Duodenal mucosa (tissue), 2 donors: ENCODE measurements around the gene ZCCHC14.
"Not testable (repeated sequence)": the region's sequence is repeated elsewhere in the genome, so short reads cannot be mapped to it uniquely, and the experiment has no call there.

Experiments used
- H3K27ac ChIP-seq: one replicate; pipeline ENCODE4 v1.7.0; 2013; ENCODE audit warnings: low read depth, low read length
- H3K27me3 ChIP-seq, 2 donors: one replicate each; pipeline ENCODE4 v1.7.0; 2013; ENCODE audit warnings: low read length in 2 of 2, control low read depth in 1 of 2; ENCODE audit not compliant: insufficient read depth in 2 of 2, control insufficient read depth in 1 of 2
- H3K36me3 ChIP-seq, 2 donors: one replicate each; pipeline ENCODE4 v1.7.0; 2013; ENCODE audit warnings: low read length in 2 of 2, control low read depth in 1 of 2; ENCODE audit not compliant: insufficient read depth in 2 of 2, control insufficient read depth in 1 of 2
- H3K4me1 ChIP-seq, 2 donors: one replicate each; pipeline ENCODE4 v1.7.0; 2013; ENCODE audit warnings: low read length in 2 of 2, control low read depth in 1 of 2; ENCODE audit not compliant: insufficient read depth in 2 of 2, control insufficient read depth in 1 of 2
- H3K4me3 ChIP-seq, 2 donors: one replicate each; pipeline ENCODE4 v1.7.0; 2013; ENCODE audit warnings: low read length in 2 of 2, low read depth in 1 of 2
- H3K9ac ChIP-seq, 2 donors: one replicate each; pipeline ENCODE4 v1.7.0; 2013; ENCODE audit warnings: low read length in 2 of 2, low read depth in 1 of 2
- H3K9me3 ChIP-seq, 2 donors: one replicate each; pipeline ENCODE4 v1.7.0; 2013; ENCODE audit warnings: low read length in 2 of 2, control low read depth in 1 of 2; ENCODE audit not compliant: control insufficient read depth in 1 of 2

ZCCHC14 gene

DNA sequence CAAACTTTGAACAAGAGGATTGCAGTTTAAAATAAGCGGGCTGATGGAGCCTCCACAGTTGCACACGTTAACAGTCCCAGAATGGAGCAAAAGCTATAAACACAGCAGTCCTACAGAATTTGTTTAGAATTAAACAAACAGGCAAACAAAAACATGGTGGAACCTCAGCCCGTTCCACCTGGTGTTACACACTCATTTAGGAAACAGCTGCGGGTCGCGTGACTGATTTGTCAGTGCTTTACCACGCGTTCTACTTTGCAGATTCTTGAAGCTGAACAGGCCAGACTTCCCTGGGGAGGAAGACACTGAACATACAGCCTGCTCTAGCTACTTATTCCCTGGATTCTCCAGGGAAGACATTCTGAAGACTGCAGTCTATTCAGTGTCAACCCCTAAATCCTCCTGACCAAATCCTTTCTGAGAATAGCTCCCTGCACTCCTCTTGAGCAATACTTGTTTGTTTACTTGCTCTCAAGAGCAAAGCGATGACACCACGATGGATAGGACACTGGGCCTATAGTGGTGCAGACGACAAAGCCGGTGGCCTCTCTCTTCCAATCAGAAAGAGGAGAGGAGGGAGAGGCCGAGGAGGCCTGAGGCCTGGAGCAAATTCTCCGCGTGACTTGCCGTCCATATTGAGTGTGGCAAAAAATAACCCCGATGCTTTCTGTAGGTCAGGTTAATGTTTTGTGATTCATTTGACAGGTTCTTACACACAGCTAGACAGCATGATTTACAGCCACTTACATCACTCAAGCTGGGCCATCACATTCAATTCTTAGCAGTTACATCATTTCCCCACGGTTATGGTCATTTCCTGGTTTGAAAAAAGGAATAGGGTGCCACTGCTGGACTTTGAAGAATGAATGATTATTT lies 104.6 kb downstream of the ZCCHC14 start:
- H3K4me1 ChIP-seq, result peaks cover 19 to 31% of the 10 kb centered on the region in 2 donors
- H3K9me3 ChIP-seq, result no peaks in the 10 kb centered on the region
- peak overlapping the region; percentile 87 for H3K27ac ChIP-seq
- peak overlapping the region; percentile 67 to 79 for H3K9ac ChIP-seq
- H3K4me3 ChIP-seq, result peak overlapping the region; percentile 37 to 42
- H3K27me3 ChIP-seq, result no peaks in the 10 kb centered on the region
- H3K36me3 ChIP-seq, result no peaks in the 10 kb centered on the region

DNA sequence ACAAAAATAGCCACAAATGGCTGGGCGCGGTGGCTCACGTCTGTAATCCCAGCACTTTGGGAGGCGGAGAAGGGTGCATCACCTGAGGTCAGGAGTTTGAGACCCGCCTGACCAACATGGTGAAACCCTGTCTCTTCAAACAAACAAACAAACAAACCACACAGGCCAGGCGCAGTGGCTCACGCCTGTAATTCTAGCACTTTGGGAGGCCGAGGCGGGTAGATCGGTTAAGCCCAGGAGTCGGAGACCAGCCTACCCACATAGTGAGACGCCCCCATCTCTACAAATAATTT lies 108.0 kb downstream of the ZCCHC14 start:
- peak overlapping the region in 1 of 2 donors; percentile 86 for H3K4me3 ChIP-seq
- H3K9ac ChIP-seq, result peak overlapping the region; percentile 71 to 75
- H3K9me3 ChIP-seq, H3K36me3 ChIP-seq, H3K27me3 ChIP-seq, H3K27ac ChIP-seq: not testable (repeated sequence)
- H3K4me1 ChIP-seq, result peaks cover 40 to 48% of the 10 kb centered on the region in 2 donors

- no peaks in the 10 kb centered on the region for H3K9me3 ChIP-seq
- peak overlapping the region; percentile 71 to 75 for H3K9ac ChIP-seq
- H3K4me1 ChIP-seq, result peaks cover 43 to 48% of the 10 kb centered on the region in 2 donors
- H3K27ac ChIP-seq, result peak overlapping the region; percentile 88
- no peaks in the 10 kb centered on the region for H3K27me3 ChIP-seq
- H3K36me3 ChIP-seq, result no peaks in the 10 kb centered on the region
- peak overlapping the region; percentile 71 to 86 for H3K4me3 ChIP-seq
These were observed 108.5 kb downstream of the ZCCHC14 start for GRCh38 chr16:87384162-87384874.

DNA sequence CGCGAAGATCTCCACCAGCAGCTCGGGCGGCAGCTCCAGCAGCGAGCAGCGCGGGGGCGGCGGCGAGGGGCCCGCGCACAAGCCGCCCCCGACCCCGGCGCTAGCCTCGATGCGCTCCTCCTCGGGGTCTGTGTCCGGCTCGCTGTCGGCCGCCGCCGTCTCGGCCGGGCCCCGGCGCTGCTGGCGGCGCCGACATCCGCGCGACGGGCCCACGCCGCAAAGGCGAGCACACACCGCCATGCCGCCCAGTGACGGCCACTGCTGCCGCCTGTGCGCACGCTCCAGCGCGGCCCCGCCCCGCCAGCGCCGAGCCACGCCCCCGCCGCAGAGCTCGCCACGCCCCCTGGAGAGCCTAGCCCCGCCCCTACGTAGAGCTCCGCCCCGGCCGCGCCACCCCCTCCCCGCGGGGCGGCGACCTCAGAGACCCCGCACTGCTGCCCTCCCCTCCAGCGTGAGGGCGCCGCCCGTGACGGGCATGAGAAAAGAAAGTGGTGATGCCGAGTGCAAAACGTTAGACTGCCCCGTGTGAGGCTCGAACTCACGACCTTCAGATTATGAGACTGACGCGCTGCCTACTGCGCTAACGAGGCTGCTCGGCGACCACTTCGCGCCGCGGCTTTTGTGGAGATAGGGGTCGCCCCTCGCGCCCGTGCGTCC lies 109.2 kb downstream of the ZCCHC14 start, which contains the start of gene FBXO31:
Gene FBXO31 (minus strand): TSS at position 272 of the 657 bp plus-strand sequence. CDS start 32 bp downstream, at position 240.
- peak within 1 kb of the TSS; percentile 88 for H3K27ac ChIP-seq
- peak within 1 kb of the TSS; percentile 75 to 80 for H3K9ac ChIP-seq
- peak within 1 kb of the TSS; percentile 71 to 86 for H3K4me3 ChIP-seq
- H3K36me3 ChIP-seq, result no peaks in the 10 kb centered on the region
- peaks cover 40 to 48% of the 10 kb centered on the region in 2 donors for H3K4me1 ChIP-seq
- H3K27me3 ChIP-seq, result no peaks in the 10 kb centered on the region
- no peaks in the 10 kb centered on the region for H3K9me3 ChIP-seq

DNA sequence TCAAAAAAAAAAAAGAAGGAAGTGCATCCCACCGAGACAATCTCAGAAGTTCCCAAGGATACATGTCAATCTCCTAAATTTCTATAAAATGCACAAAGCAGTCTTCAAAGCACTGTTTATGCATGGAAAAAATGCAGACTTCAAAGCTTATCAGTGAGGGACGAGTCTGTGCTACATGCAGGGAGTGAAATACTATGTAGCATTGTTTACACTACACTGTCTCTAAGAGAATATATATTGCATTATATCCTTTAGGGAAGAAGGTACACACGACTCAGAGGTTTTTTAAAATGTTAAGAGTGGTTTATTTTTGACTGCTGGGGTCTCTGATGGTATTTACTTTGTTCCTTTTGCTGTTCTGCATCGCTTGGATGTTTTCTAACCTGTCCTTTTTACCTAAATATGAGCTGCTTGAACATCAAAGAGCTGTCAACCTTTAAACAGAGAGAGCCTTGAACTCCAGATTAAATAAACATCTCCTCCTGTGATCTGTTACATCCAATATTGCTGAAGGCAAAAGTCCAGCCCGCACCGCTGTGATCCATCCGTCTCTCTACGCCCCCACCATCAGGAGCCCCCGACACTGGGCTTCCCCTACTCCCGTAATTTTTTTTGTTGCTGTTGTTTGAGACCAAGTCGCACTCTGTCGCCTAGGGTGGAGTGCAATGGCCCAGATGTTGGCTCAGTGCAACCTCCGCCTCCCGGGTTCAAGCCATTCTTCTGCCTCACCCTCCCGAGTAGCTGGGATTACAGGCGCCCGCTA lies 110.6 kb downstream of the ZCCHC14 start:
- H3K4me3 ChIP-seq, result peak overlapping the region; percentile 71 to 86
- H3K27me3 ChIP-seq, result no peaks in the 10 kb centered on the region
- peaks cover 30 to 38% of the 10 kb centered on the region in 2 donors for H3K4me1 ChIP-seq
- H3K9ac ChIP-seq, result peak overlapping the region; percentile 75 to 80
- H3K9me3 ChIP-seq, result no peaks in the 10 kb centered on the region
- no peaks in the 10 kb centered on the region for H3K36me3 ChIP-seq
- peak overlapping the region; percentile 88 for H3K27ac ChIP-seq

- no peaks in the 10 kb centered on the region for H3K9me3 ChIP-seq
- H3K27ac ChIP-seq, result peak overlapping the region; percentile 39
- H3K9ac ChIP-seq, result peak overlapping the region; percentile 49 to 70
- peaks cover 27 to 32% of the 10 kb centered on the region in 2 donors for H3K4me1 ChIP-seq
- no peaks in the 10 kb centered on the region for H3K27me3 ChIP-seq
- H3K4me3 ChIP-seq, result peak overlapping the region; percentile 71 to 86
- peaks cover 0 to 5% of the 10 kb centered on the region in 2 donors for H3K36me3 ChIP-seq
These were observed 111.9 kb downstream of the ZCCHC14 start for GRCh38 chr16:87380881-87381280.

DNA sequence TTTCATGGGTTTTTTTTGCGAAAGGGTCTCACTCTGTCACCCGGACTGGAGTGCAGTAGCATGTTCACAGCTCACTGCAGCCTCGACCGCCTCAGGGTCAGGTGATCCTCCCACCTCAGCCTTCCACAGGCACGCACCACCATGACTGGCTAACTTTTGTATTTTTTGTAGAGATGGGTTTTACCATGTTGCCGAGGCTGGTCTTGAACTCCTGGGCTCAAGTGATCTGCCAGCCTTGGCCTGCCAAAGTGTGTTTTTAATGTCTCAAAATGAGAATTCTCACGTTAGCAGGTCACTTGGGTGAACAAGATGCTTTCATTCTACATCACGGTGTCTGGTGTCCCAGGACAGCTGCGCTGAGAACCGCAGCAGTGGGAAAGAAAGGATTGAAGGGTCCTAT lies 112.4 kb downstream of the ZCCHC14 start:
- H3K4me3 ChIP-seq, result peak overlapping the region; percentile 71 to 86
- H3K27ac ChIP-seq, result no peak overlapping the region
- peak overlapping the region; percentile 49 to 70 for H3K9ac ChIP-seq

DNA sequence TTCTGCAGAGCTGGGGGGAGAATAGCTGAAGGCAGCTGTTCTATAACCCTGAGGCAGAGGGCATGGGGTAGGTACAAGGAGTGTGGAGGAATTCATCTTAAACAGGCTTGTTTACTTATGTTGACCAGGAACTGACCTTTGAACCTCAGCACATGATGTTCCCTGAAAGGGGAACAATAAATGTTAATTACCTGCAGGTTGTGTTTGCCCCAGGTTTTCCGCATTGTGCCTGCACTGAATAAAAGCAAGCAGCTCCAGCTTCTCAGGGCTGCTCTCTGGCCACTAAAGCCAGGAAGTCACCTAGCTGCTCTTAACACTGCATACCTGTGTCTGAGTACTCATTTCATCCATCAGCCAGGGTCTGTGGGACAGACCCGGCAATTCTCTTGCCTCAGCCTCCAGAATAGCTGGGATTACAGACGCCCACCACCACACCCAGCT lies 113.5 kb downstream of the ZCCHC14 start:
- not testable (repeated sequence) for H3K27ac ChIP-seq, H3K27me3 ChIP-seq, H3K9me3 ChIP-seq, H3K9ac ChIP-seq, H3K36me3 ChIP-seq
- Histone ChIP-seq H3K4me1 (peaks cover 26 to 31% of the 10 kb centered on the region in 2 donors), H3K4me3 (peak overlapping the region in 1 of 2 donors; percentile 36)

More for the DNA sequence above, 112.4 kb downstream of the ZCCHC14 start:
- no peaks in the 10 kb centered on the region for H3K27me3 ChIP-seq
- peaks cover 0 to 5% of the 10 kb centered on the region in 2 donors for H3K36me3 ChIP-seq
- peaks cover 31 to 32% of the 10 kb centered on the region in 2 donors for H3K4me1 ChIP-seq
- H3K9me3 ChIP-seq, result no peaks in the 10 kb centered on the region

DNA sequence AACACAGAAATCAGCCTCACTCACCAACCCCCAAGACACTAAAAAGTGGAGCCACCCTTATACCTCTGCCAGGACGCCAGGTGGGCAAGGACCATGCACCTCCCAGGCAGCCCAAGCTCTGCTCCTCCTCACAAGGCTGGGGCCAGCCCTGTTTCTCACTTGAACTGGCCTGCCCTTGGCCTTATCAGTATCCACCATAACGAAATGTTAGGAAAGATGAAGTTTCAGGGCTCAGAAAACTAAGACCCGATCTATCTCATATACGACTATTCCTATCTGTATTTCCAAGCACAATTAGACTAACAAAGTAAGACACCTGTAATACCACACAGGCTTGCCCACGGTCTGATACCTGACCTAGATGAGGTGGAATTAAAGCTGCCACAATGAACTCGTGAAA lies 116.2 kb downstream of the ZCCHC14 start:
- H3K9me3 ChIP-seq, result no peaks in the 10 kb centered on the region
- H3K36me3 ChIP-seq, result peaks cover 0 to 12% of the 10 kb centered on the region in 2 donors
- no peak overlapping the region for H3K9ac ChIP-seq
- H3K4me3 ChIP-seq, result no peak overlapping the region
- no peaks in the 10 kb centered on the region for H3K27me3 ChIP-seq
- peaks cover 16 to 24% of the 10 kb centered on the region in 2 donors for H3K4me1 ChIP-seq
- no peak overlapping the region for H3K27ac ChIP-seq
